NCI-H774 (cell line): ENCODE results near the gene NFIB.

Experiments
- DNase-seq: peaks from one replicate; lab custom pipeline; 2025; lab: John Stamatoyannopoulos, UW

The NFIB gene

GRCh38 chr9:14304259-14304658, 9.7 kb downstream of the NFIB start:
- DNase-seq, result no peak

DNA sequence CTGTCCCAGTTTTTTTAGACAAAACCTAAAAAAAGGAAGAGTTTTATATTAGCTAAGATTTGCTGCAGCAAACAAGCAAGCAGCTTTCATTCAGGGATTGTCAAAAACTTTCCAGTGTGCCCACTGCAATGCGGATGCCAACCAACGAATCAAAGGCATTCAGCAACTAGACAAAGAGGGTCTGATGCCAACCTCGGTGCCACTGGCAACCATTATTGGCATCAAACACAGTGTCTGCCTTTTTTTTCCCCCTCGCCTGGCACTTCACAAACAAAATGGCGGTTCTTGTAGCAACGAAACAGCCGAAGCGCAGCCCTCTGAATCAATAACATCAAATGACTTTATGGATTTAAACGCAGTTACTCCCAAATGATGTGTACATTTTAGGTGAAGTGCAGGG, 10.4 kb downstream of the NFIB start:
- no peak for DNase-seq

DNA sequence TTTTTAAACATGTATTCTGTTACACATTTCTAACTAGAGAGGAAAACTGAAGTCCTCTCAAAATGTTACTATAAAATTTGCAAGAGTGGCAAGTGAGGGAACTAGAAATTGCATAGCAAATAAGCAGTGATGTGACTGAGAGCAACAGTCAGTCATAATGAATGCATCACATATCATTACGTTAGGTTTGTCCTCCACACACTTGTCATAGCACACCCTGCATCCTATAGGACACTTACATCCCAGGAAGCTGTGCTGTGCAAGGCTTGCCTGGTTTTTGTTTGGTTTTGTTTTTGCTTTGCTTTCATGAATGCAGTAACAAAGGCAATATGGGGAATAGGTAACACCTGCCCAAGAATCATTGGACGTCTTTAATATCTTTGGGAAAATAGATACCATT, 10.8 kb downstream of the NFIB start:
- DNase-seq, result no peak

DNA sequence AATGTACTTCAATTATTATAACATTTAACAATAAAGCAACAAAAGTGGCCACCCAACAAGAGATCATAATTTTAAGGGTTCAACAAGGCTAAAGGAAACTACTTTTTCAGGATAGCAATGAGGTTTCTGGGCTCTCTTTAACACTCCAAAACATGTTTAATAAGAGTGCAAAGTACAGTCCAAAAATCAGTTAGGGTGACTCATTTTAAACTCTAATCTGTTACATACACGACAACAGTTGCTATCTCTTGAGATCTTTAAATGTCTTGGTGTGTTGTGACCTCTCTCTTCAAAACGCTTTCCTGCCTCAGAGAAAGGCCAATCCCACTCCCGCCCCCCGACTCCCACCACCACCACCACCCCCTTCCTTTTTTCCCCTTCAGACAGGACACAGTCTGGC, 11.5 kb downstream of the NFIB start:
- DNase-seq, result no peak

DNA sequence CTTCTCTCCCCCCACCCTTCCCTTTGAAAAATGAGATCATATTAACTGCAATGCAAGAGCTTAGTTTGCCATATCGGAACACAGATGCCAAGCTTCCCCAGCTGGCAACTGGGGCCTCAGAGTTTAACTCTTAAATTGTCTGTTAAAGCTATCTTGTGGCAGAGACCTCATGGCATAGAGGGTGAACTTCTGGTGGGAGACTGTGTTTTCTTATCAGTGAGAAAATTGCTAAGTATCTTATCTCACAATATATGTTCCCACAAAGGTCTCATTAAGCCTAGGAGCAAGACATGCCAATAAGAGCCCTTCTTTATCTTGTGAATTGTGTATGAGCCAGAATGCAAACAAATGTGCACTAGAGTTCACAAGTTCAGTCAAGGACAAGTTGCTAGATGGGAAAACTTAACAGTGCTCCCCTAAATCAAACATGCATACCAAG, 12.3 kb downstream of the NFIB start:
- DNase-seq, result no peak

DNA sequence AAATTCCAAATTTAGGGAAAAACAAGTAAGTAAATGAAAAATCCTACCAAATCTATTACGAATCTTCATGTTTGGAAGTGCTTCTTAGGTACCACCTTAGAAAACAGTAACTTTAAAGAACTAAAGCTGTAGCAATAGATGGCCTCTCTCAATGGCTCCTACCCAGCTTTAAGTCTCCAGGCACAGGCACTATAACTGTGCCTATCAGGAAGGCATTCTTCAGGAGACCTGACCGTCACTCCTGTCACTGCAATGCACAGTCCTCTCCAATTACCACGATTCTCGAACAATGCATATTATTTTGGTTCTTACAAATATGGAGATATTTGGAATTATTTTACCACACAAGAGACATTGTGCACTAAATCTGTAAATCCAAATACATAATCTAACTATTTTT, 12.9 kb downstream of the NFIB start:
- no peak for DNase-seq

- DNase-seq, result no peak
These were observed 13.4 kb downstream of the NFIB start for GRCh38 chr9:14300588-14300987.

- DNase-seq, result no peak
These were observed 13.9 kb downstream of the NFIB start for GRCh38 chr9:14300040-14300439.

DNA sequence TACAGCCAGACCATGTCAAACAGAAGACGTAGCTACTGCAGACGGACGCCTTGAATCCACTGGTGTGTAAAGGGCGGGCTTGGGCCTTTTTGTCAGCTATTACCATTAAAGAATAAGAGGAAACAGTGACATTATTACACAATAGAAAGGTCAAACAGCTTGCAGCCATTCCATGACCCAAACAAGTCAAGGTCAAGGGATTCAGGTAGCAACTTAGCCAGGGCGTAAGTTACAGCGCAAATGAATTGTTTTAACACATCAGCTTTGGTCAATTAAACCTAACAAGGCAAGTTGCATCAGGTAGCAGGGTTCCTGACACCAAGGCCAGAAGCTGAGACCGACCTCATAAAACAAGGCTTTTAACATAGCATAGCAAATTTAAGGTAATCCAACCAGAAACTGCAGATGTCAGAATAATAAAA, 15.3 kb downstream of the NFIB start:
- DNase-seq, result no peak

- DNase-seq, result no peak
These were observed 17.3 kb downstream of the NFIB start for GRCh38 chr9:14296495-14297113.

DNA sequence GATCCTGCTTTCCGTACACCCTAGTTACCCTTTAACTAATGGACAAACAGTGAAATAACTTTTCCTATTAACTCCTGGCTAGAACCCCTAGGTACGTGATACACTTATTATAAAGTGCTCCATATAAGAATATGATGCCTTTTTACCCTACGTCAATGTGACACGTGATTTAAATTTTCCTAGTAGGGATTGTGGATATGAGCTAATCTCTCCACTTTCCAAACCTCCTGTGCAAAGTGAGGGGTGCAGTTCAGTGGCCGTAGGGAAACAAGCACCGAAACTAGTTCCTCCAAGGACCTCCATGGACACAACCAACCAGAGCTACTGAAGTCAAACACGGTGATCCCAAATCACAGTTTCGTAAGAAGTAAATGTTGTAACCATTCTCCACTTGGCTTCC, 19.3 kb downstream of the NFIB start:
- DNase-seq, result no peak

- no peak for DNase-seq
These were observed 20.1 kb downstream of the NFIB start for GRCh38 chr9:14293801-14294200.

DNA sequence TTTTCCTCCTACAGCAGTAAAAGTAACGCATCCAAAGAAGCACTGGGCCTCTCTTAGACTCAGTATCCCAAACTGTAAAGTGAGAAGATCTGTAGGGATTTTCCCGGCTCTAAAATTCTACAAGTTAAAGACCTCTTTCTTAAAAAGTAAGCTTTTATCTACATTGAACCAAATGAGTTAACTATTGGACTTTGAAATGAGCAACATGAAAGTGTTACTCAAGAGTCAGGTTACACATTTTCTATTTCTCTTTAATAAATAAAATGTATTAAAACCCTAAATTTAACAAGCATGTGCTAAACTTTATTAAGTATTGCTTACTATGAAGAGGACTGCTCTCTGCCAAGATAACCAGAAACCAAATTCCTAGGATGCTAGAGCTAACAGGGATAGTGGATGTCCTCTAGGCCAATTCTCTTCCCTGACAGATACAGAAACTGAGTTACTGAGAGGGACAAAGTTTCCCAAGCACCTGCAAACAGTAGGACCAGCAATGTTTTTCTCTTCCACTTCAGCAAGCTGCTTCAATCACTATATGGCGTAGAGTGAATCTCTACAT, 21.7 kb downstream of the NFIB start:
- no peak for DNase-seq

DNA sequence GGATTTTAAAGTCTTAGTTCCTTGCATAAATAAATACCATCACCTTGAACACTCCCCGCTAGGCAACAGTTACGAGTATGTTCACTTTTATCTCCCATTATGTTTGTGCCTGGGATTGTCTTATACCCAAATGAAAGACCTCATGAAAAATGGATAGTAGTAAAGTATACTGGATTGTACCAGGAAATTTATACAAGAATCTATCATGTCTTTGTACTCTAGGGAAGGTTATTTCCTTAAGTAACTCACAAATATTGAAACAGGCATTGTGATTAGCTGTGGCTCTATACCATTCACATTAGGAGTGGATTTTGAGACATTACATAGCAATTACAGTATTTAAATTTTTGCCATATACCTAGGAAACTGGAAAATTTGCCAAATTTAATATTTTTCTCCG, 24.0 kb downstream of the NFIB start:
- no peak for DNase-seq

GRCh38 chr9:14288433-14288832, 25.5 kb downstream of the NFIB start:
- DNase-seq, result no peak

DNA sequence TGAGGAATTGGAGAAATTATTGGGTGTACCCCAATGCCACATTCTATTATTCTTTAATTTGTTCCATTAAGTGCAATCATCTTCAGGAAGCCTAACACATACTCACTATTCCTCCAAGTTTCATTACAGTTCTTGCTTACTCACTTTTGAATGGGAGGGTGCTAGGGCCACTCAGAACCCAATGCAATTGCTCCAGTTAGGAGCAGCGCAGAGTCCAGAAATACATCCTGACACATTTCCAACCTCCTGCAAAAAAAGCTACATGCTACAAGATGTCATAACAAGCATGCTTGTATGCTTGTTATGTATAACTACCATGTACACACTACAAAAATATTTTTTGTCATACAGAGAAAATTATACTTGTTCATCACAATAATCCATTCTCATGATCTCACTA, 27.8 kb downstream of the NFIB start:
- no peak for DNase-seq

GRCh38 chr9:14283276-14283675, 30.7 kb downstream of the NFIB start:
- no peak for DNase-seq

DNA sequence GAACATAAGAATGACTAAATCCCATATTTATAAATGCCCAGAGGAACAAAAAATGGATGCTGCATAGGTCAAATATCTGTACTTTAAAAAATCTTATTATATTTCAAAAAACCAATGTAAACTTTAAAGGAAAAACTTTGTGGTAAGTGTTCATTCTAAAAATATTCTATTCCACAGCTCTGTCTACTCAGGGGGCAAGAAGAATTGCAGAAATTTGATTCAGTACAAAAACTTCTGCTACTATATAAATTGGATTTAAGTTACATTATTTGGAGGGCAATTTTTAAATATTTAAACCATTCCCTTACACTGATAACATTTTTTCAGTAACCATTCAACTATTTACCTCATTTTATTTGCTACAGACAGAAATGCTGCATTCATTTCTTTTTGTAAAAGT, 32.1 kb downstream of the NFIB start:
- no peak for DNase-seq

DNA sequence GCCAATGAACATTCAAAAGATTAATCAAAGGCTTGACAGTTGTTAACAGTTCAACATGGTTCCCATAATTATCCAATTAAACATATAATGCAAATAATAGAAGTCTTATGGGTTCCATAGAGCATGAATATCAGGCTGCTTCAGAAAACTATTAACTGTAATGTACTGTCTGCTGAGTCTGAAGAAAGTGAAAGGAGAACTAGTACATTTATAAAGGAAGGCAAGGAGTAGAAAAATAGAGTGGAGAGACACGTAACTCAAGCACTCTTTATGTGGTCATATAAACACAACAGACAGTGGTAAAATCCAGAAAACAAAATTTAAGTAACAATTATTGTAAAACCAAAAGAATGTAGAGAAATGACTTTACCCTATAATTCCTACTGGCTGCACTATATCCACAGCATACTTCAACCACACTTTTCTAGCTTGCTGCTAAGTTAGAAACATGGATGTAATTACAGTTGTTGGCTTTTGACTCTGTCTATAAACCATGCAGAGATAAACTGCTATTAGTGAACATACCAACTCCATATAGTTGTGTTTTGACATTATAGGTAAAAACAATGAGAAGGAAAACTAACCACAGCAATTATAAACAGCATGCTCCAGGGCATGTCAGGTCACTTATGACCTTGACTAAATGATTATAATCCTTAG, 32.7 kb downstream of the NFIB start:
- DNase-seq, result peak; percentile 12

DNA sequence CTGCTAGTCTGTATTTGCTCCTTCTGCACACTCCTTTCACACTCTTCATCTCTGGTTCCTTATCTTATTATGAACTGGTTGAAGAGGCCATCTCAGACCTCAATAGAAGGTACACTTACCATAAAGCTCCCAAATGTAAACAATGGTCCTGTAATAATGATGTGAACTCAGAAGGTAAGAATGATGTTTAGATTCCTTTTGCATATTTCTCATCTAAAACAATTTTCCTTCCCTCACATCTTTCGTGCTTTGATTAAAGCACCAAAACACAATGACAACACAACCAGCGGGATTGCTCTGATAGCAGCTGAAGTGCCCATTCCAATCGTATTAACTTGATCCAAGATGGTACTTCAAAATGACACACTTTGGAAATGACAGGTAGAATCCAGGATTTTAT, 34.3 kb downstream of the NFIB start:
- DNase-seq, result no peak

DNA sequence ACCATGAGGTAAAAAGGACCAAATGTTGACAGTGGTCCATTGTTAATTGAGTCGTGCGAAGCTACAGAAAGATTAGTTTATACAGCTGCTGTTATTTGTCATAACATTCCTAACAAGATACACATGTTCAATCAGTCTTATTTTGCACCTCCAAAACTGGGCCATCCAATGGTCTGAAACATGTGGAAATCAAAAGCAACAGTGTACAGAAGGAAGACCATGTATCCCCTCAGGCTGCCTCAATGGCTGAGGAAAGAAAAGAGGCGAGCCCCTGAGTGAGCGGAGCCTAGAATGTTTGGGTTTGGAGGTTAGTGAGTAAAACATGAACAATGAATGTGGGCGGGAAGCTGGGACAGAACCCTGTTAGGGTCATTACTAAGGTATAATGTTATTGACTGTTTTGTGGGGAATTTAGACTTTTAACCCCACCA, 35.6 kb downstream of the NFIB start:
- no peak for DNase-seq

- DNase-seq, result no peak
These were observed 36.2 kb downstream of the NFIB start for GRCh38 chr9:14277761-14278160.

DNA sequence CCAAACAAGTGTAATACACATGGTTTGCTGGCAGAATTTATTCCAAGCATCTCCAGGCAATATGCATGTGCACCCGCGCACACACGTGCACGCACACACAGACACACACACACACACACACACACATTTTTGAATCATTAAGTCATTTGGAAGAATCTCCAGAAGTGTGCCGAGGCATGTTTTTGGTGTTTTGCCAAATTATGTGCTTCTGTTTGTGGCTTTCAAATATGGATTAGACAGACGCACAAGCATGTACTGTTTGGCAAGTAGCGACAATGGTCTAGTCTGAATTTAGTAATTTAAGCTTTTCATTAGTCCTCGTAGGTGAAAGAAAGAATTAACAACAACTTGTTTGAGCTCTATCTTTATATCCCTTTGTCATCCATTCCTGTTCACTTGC, 36.7 kb downstream of the NFIB start:
- no peak for DNase-seq

GRCh38 chr9:14275331-14275730, 38.6 kb downstream of the NFIB start:
- DNase-seq, result no peak
